Activated CD4-positive, alpha-beta T cell treated with anti-CD3 and anti-CD28 coated beads, Interleukin-10, Interleukin-2, amounts not matched to agents 100 ng/mL and 50 ng/mL, durations not matched to agents 16 hours and 8 hours (primary cell): Measurements from ENCODE around the gene APOL6.
"Not testable (repeated sequence)": the region's sequence is repeated elsewhere in the genome, so short reads cannot be mapped to it uniquely, and the experiment has no call there.

Source experiments
- DNase-seq: peaks from one replicate; pipeline ENCODE4 v3.0.0-alpha.2; 2020

The APOL6 gene

DNA sequence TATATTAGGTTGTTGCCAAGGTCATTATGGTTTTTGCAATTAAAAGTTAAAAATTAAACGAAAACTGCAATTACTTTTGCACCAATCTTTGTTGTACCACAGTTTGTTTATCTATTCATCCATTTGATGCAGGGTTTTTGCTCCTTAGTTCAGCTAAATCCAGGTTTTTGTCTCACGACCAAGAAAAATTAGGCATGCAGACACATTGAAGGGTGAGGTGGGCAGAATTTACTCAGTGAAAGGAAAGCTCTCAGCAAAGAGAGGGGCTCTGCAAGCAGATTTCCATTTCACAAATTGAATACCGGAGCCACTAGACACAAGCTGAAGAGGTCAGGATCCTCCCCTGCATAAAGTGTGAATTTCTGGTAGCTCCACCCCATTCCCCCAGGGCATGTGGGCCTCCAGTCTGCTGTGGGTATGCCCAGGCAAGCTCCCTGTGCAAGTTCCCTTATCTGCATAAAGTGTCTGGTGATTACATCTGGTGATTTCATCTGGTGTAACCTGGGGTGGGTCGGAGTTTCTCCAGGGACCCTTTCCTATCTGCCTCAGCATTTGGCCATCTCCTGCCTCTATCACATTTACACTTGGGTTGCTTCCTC, 33.3 kb downstream of the APOL6 start:
- no peak for DNase-seq

DNA sequence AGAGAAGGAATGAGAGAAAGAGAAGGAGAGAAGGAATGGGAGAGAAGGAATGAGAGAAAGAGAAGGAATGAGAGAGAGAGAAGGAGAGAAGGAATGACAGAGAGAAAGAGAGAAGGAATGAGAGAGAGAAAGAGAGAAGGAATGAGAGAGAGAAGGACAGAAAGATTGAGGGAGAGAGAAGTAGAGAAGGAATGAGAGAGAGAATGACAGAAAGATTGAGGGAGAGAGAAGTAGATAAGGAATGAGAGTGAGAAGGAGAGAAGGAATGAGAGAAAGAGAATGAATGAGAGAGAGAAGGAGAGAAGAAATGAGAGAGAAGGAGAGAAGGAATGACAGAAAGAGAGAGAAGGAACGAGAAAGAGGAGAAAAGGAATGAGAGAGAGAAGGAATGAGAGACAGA, 35.3 kb downstream of the APOL6 start:
- no peak for DNase-seq

DNA sequence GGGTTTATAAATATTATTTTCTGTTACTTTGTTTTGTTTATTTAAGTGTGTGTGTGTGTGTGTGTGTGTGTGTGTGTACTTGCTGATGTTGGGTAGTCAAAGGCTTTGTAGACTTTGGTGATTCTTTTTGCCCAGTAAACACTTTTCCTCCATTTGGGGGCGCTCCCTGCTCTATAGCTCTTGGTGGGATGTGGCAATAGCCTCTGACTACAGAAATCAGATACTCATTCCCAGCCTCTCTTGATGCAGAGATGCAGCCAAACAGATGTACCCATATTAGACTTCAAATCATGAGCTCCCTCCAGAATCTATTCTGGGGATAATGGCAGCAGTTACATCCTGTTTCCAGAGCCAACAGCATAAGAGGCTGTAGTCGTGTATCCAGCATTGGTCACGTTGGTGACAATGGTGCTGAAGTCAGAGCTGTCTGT, 36.0 kb downstream of the APOL6 start:
- no peak for DNase-seq

DNA sequence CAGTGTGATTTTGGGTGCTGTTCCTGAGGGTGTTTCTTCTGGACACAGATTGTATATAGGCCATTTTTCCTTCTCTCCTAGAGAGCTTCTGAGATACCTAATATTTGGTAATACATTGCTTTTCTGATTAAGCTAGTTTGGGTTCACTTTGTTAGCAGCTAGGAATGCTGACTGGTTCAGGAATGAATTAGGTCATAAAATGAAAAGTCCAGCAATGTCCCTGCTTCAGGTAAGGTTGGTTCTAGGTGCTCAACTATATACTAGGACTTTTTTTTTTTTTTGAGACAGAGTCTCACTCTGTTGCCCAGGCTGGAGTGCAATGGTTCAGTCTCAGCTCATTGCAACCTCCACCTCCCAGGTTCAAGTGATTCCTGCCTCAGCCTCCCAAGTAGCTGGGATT, 36.5 kb downstream of the APOL6 start:
- no peak for DNase-seq

DNA sequence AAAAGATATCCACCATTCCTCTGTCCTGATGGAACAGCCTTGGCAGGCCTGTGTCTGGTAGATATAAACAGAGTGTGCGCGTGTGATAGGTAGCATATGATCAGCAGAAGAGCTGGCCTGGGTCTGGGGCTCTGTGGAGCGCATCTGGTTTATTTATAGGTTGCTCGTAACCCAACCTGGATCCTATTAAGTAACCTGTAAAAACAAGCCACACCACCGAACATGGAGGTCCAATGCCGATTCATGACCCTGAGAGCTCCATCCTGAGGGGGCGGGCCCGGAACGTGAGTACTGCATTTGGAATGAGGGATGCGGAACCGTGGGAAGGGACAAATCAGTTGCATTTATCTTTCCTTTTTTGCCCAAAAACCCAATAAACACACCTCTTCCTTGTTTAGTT, 37.5 kb downstream of the APOL6 start:
- DNase-seq, result no peak

DNA sequence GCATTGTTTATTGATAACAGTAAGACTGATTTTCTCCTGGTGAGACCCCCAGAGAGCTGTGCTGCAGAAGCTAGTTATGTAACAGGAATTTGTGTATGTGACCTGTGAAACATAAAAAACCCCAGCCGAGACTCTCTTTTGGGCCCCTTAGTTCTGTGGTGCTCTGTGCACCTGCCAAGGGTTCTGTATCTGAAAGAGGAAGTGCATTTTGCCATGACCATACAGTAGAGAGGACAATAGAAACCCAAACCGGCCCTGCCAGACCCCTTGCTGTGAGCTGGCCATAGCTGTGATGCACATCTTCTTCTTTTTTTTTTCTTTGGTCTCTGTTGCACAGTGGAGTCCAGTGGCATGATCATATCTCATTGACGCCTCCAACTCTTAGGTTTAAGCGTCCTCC, 38.1 kb downstream of the APOL6 start:
- DNase-seq, result no peak

DNA sequence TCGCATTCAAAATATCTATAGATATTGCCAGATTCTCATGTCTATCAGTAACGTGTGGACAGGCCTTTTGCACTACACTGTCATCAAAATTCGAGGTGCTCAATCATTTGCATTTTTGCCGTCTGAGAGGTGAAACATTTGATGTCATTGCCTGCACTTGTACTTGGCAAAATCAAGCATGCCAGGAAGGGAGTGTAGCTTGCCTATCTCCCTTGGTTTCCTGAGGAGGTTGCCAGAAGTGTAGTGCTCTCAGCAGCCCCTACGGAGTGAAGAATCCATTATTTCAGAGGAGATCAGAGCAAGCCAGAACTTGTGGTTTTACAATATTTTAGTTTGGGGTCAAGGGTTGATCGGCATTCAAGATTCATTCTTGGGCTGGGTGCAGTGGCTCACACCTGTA, 39.2 kb downstream of the APOL6 start:
- DNase-seq, result no peak

DNA sequence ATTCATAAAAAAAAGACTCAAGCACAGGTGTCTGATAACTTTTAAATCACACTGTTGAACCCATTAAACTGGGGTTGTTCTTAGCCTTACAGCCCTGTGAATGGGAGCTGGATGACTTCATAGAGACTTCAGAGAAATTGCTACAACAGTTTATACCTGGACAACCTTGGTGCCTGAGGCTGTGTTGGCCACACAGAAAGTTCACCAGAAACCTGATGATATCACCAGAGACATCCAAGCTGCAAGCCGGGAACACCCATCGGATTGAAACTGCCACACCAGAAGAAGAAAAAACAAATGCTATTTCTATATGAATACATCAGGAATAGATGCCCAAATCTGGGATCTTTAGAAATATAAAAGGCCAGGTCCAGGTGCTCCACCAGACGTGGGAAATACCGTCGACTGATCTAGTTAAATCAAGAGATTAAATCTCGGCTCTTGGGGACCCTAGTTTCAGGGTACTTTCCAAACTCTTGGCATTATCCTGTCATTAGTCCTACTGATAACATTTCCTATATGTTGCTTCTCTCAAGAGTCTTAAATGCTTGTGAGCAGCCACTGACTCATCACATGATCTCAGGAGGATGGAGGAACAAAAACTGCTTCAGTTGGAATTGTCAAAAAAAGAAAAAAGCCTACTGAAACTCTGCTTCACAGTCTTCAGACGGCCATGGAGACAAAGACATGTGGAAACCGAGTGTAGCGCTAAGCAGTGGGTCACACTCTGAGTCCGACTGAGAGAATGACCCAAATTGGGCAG, 40.8 kb downstream of the APOL6 start:
- no peak for DNase-seq

DNA sequence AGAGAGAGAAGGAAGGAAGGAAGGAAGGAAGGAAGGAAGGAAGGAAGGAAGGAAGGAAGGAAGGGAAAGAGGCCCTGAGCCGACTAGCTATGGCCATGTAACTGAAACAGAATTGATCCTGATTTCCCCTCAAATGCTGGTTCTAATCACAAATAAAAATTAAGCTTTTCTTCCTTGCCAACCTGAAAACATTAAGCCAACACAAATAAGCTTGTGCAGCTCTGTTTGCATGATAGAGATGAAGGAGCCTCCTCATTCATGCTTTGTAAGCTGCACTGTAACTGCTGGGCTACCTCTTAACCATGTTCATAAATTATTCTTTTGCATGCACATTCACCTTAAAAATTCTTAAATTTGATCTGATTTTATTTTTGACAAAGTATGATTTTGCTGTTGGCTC, 41.8 kb downstream of the APOL6 start:
- DNase-seq, result no peak

DNA sequence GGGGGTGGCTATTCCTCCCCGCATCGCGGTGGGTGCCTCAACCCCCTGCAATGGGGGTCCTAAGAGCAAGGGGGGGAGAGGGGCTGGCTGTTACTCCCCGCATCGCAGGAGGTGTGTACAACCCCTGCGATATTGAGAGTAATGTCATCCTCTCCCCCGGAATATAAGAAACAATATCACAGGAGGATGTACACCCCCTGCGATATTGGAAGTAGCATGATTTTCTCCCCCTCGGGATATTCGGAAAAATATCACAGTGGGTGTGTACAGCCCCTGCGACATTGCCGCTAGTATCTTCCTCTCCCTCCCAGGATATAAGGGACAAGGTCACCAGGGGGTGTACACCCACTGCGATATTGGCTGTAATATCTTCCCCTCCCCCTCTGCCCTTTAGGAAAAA, 47.0 kb downstream of the APOL6 start:
- no peak for DNase-seq

DNA sequence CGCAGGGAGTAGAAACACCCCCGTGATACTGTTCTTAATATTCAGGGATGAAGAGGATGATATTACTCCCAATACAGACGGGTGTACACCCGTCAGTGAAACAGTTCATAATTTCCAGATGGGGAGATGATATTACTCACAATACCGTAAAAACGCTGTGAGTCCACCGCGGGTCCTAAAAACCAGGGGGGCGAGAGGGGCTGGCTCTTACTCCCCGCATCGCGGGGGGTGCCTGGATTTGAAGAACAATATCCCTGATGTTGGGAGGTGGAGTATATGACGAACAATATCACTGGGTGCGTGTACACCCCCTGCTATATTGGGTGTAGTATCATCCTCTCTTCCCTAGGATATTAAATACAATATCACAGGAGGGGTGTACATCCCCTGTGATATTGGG, 48.9 kb downstream of the APOL6 start:
- peak; percentile 10 for DNase-seq

DNA sequence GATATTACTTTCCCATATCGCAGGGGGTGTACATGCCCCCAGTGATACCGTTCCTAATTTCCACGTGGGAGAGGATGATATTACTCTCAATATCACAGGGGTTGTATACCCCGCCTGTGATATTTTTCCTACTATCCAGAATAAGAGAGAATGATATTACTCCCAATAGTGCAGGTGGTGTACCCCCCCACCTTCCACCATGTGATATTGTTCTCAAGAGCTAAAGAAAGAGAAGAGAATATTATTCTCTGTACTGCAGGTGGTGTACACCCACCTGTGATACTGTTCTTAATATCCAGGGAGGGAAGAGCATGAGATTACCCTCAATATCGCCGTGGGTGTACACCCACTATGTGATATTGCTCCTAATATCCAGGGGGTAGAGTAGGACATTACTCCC, 51.6 kb downstream of the APOL6 start:
- DNase-seq, result not testable (repeated sequence)

DNA sequence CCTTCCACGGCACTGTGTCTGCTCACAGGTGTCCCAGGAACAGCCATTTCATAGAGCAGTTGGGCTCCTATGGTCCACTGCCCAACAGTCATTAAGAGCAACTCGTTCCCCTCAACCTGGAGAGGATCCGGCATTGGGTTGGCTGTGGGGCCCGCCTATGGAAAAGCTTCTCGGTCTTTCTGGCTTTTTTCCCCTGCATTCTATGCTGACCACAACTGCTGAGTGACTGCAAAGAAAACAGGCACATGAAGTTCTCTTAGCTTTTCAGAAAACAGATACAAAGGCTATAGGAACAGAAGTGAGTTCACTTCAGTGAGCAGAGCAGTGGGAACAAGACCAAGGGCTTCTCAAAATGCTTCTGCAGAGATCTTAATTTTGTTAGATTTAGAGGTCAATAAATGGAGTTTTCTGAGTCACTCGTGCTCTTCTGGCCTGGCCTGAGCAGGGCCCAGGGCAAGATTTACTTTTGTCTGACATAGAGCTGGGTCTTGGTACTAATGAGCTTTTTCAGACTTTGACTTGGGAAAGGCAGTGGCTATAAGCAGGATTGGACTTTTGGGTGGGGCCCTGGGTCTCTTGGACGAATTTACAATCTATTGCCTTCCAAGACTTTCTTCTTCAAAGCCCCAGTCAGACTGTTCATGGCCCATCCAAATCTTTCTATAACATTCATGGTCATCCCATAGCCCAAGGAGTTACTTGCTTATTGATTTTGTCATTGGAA, 55.8 kb downstream of the APOL6 start:
- no peak for DNase-seq

DNA sequence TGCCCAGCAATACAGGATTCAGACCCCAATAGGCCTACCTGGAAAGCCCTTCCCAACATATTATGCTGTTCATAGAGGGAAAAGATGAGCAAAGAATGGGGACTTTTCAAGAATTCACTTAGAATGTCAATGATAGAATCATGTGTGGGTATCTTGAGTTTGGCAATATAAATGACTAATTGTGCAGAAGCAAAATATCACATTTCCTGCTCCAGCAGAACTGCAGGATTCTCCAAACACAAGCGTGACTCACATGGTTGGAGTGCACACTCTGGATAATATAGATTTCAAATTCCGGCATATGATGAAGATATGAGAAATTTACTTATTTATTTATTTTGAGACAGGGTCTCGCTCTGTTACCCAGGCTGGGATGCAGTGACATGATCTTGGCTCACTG, 56.9 kb downstream of the APOL6 start:
- no peak for DNase-seq

DNA sequence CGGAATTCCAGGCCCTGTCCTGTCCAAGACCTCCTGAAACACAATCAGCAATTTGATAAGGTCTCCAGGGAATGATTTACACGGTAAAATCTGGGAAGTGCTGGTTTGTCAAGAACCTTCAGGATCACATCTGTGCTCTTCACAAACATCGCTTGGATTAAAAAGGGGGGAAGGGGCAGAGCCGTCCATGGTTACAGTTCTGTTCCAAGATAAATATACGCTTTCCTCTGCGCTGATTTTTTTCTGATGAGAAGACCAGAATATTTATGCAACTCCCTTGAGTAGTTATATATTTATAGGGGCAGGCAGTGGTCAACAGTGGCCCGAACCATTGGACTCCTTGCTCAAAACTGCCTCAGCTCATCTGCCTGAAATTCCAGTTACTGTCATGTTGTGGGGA, 60.2 kb downstream of the APOL6 start:
- no peak for DNase-seq

DNA sequence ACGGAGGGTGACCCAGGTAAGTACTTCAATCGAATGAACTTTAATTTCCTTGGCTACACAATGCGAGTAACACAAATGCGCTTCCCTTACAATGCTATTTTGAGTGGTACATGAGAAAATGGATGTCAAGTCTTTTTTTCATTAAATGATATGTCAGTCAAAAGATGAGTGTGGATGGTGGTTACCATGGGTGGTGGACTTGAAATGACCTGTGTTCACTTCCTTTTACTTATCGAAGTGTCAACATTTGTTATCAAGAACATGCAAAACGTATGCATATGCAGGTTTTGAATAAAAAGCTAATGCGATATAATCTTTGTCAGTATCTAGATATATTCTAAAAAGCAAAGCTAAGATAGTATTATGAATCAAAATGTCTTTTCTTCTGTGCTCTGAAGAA, 60.7 kb downstream of the APOL6 start:
- DNase-seq, result no peak

DNA sequence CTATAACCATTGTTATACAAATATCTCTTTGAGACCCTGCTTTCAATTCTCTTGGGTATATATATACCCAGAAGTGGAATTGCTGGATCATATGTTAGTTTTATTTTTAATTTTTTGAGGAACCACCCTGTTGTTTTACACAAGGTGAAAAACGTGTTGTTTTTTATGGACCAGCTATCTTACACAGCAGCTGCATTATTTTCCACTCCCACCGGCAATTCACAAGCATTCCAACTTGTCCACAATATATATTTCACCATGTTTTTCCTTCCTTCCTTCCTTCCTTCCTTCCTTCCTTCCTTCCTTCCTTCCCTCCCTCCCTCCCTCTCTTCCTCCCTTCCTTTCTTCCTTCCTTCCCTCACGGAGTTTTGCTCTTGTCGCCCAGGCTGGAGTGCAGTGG, 63.1 kb downstream of the APOL6 start:
- DNase-seq, result no peak

DNA sequence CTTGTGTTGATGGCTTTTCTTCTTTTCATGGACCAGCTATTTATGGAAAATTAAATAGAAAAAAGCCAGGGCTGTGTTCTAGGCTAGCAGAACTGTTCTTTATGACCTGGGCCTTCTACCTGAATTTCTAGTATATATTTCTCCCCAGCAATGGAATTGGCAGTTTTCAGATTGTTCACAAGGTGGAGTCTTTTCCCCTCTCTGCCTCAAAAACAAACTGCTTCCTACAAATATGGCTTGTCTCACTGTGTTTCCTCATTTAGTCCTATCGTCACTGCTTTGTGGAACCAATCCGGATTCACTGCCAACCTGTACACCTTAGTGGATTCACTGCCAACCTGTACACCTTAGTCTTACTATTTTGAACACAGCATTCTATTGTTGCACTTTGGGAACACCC, 64.4 kb downstream of the APOL6 start:
- no peak for DNase-seq

DNA sequence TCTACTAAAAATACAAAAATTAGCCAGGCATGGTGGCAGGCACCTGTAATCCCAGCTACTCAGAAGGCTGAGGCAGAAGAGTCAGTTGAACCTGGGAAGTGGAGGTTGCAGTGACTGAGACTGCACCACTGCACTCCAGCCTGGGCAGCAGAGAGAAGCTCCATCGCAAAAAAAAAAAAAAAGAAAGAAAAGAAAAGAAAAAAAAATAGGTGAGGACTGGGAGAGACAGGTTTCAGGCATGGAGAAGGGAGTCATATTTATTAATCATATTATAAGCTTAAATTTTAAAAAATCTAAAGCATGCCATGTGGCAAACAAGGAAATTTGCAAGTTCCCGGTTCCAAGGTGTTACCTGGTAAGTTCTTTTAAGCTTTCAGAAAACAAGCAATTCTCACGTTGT, 69.3 kb downstream of the APOL6 start, which contains the start of gene APOL5:
TSS of gene APOL5 (plus strand) at position 301 of the 400 bp plus-strand sequence. CDS start at position 301, 0 bp downstream.
- no peak for DNase-seq
